PC-9 (cell line): ENCODE measurements around the gene AP2B1. TPM values are rescaled to one million over a fixed set of nuclear protein-coding genes. Genes with fewer than 3 reads are reported as not detected.

Experiments used
- BruUV-seq: library from RNA; stranded (reverse); fragments of 400-500 nt; replicated peaks from 2 replicates; lab custom pipeline; 2021; lab: Mats Ljungman, UMichigan
- CTCF ChIA-PET: fragments of 300-600 bp; sonication (Branson Sonifier 250); formaldehyde crosslinking; loops from one replicate; lab custom pipeline; 2022; ENCODE audit warnings: antibody characterized with exemption; lab: Charles Lee
- POLR2A ChIA-PET: fragments of 300-600 bp; sonication (Branson Sonifier 250); formaldehyde crosslinking; loops from one replicate; lab custom pipeline; 2022; ENCODE audit warnings: antibody characterized with exemption; ENCODE audit not compliant: unreplicated experiment; lab: Charles Lee
- DNase-seq, 2 experiments: peaks; one replicate each; pipeline versions ENCODE4 v3.0.0 to v3.0.0-alpha.2; 2015 to 2022; ENCODE audit warnings: mixed read lengths in 1 of 2
- H2AFZ ChIP-seq: fragments of 200-600 bp; sonication (generic); 2 replicates; pipeline ENCODE4 v1.8.1; 2017; ENCODE audit warnings: antibody characterized with exemption
- H3F3A ChIP-seq: fragments of 200-600 bp; sonication (generic); 2 replicates; pipeline ENCODE4 v1.8.1; 2017; ENCODE audit warnings: antibody characterized with exemption, mild to moderate bottlenecking, low read depth; ENCODE audit not compliant: insufficient read depth
- H3K27ac ChIP-seq: fragments of 200-600 bp; sonication (generic); 2 replicates; pipeline ENCODE4 v1.6.1; 2016; ENCODE audit warnings: mixed run types
- H3K27me3 ChIP-seq: fragments of 200-600 bp; sonication (generic); 2 replicates; pipeline ENCODE4 v1.6.1; 2016; ENCODE audit warnings: low read depth, mixed run types; ENCODE audit not compliant: insufficient read depth
- H3K36me3 ChIP-seq: fragments of 200-600 bp; sonication (generic); 2 replicates; pipeline ENCODE4 v1.6.1; 2016; ENCODE audit warnings: low read depth, mixed run types
- H3K4me1 ChIP-seq: fragments of 200-600 bp; sonication (generic); replicated peaks from 2 replicates; pipeline ENCODE4 v1.6.1; 2016; ENCODE audit warnings: mixed run types; ENCODE audit not compliant: insufficient read depth
- H3K4me2 ChIP-seq: fragments of 200-600 bp; sonication (generic); 2 replicates; pipeline ENCODE4 v1.6.1; 2017; ENCODE audit warnings: mixed run types
- H3K4me3 ChIP-seq: fragments of 200-600 bp; sonication (generic); 2 replicates; pipeline ENCODE4 v1.6.1; 2016; ENCODE audit warnings: mixed run types
- H3K79me2 ChIP-seq: fragments of 200-600 bp; sonication (generic); 2 replicates; pipeline ENCODE4 v1.6.1; 2017; ENCODE audit warnings: low read depth, mixed run types
- H3K9me2 ChIP-seq: fragments of 200-600 bp; sonication (generic); 2 replicates; pipeline ENCODE4 v1.8.1; 2017; ENCODE audit warnings: mild to moderate bottlenecking; ENCODE audit not compliant: insufficient read depth
- H3K9me3 ChIP-seq: fragments of 200-600 bp; sonication (generic); 2 replicates; pipeline ENCODE4 v1.8.1; 2016; ENCODE audit warnings: low read depth; ENCODE audit not compliant: insufficient read depth
- H4K20me1 ChIP-seq: fragments of 200-600 bp; sonication (generic); 2 replicates; pipeline ENCODE4 v1.8.1; 2017; ENCODE audit not compliant: insufficient read depth
- EZH2 ChIP-seq: fragments of 200-600 bp; sonication (generic); IDR thresholded peaks from 2 replicates; pipeline ENCODE4 v1.8.0; 2017; ENCODE audit warnings: antibody characterized with exemption, low read depth
- intact Hi-C: fragments of 100-400 bp; cut with micrococcal nuclease; formaldehyde crosslinking; loops from one replicate; pipeline ENCODE4 v1.10.0; 2022; ENCODE audit not compliant: unreplicated experiment
- total RNA-seq: library from RNA; stranded (reverse); gene quantifications from 2 replicates; pipeline ENCODE4 v1.2.3, GENCODE V29; 2021
- TF ChIP-seq, protein P1 (sequence below): fragments of 200-600 bp; sonication (generic); conservative IDR thresholded peaks from 2 replicates; pipeline ENCODE4 v1.6.1; 2017; ENCODE audit warnings: mixed run types, antibody characterized with exemption, mild to moderate bottlenecking, moderate library complexity

The AP2B1 gene
- total RNA-seq, 1 experiment from 2014 or later = 186 TPM

DNA sequence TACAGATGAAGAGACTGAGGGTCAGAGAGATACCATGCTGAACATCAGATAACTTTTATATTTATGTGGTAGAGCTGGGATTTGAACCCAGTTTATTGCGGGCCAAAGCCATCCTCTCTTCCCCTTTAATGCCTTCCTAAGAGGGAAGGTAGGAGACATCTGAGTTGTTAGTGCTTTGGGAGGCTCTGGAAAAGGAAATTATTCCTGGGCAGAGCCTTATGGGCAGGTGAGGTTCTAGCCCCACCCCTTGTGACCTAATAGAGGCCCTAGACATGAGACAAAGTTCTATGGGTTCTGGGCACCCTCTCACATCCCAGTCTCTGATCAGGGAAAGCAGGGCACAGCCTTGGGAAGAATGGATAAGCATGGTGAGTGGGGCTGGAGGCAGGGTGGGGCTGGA lies 173.5 kb downstream of the AP2B1 start, which contains the start of gene C17orf50:
Gene C17orf50 (plus strand): TSS at position 301 of the 400 bp plus-strand sequence. CDS start 55 bp downstream, at position 356.
- Histone ChIP-seq H4K20me1 (no peaks in the 10 kb centered on the region), H2AFZ (no peak within 1 kb of the TSS), H3K4me1 (no peaks in the 10 kb centered on the region), H3K4me3 (no peak within 1 kb of the TSS), H3K9me3 (no peaks in the 10 kb centered on the region), H3F3A (0 out of 2 replicates have a peak, but pooled peaks cover 3% of the 10 kb centered on the region), H3K27ac (no peak within 1 kb of the TSS), H3K4me2 (no peak within 1 kb of the TSS), H3K79me2 (no peaks in the 10 kb centered on the region), H3K9me2 (no peaks in the 10 kb centered on the region), H3K27me3 (peaks cover 26% of the 10 kb centered on the region; the same call in 1 of the 2 replicates), H3K36me3 (no peaks in the 10 kb centered on the region)
- no peak for DNase-seq
- ChIA-PET POLR2A (no interaction called here), CTCF (no interaction called here)
- intact Hi-C loops = no loop called here
- TF ChIP-seq, protein P1, sequence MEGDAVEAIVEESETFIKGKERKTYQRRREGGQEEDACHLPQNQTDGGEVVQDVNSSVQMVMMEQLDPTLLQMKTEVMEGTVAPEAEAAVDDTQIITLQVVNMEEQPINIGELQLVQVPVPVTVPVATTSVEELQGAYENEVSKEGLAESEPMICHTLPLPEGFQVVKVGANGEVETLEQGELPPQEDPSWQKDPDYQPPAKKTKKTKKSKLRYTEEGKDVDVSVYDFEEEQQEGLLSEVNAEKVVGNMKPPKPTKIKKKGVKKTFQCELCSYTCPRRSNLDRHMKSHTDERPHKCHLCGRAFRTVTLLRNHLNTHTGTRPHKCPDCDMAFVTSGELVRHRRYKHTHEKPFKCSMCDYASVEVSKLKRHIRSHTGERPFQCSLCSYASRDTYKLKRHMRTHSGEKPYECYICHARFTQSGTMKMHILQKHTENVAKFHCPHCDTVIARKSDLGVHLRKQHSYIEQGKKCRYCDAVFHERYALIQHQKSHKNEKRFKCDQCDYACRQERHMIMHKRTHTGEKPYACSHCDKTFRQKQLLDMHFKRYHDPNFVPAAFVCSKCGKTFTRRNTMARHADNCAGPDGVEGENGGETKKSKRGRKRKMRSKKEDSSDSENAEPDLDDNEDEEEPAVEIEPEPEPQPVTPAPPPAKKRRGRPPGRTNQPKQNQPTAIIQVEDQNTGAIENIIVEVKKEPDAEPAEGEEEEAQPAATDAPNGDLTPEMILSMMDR = no peak
- TF ChIP-seq EZH2 = no peak
- no TSS peak for BruUV-seq

DNA sequence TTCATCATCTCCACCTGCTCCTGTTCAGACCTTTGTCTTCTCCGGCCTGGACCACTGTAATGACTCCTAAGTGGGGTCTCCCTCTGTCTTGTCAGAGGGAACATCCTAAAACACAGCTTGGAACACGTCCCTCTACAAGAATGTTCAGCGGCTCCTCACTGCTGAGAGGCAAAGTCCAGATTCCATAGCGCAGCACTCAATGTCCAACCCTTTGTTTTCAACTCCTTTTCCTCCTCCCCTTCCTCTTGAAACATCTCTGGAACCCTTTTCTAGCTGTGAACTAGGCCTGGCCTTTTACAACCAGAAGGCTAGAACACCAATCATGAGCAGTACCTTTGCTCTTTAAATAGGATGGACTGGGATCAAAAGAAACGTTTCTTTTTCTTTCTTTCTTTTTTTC lies 174.5 kb downstream of the AP2B1 start:
- BruUV-seq = no TSS peak

DNA sequence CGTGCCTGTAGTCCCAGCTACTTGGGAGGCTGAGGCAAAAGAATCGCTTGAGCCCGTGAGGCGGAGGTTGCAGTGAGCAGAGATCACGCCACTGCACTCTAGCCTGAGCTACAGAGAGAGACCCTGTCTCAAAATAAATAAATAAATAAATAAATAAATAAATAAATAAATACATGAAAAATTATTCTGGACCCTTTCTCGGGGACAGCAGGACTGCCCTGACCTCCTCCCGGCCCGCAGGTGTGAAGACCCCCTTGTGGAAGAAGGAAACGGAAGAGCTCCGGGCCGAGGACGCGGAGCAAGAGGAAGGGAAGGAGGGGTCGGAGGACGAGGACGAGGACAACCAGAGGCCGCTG lies 176.6 kb downstream of the AP2B1 start:
- Histone ChIP-seq H3F3A (0 out of 2 replicates have a peak, but pooled peaks cover 3% of the 10 kb centered on the region), H3K4me3 (no peak overlapping the region; the same call in 1 of the 2 replicates), H3K79me2 (no peaks in the 10 kb centered on the region), H3K27me3 (peaks cover 45% of the 10 kb centered on the region), H3K9me2 (no peaks in the 10 kb centered on the region), H3K9me3 (no peaks in the 10 kb centered on the region), H3K36me3 (no peaks in the 10 kb centered on the region), H4K20me1 (no peaks in the 10 kb centered on the region), H3K4me2 (peak overlapping the region; percentile 80), H3K27ac (no peak overlapping the region), H2AFZ (no peak overlapping the region), H3K4me1 (no peaks in the 10 kb centered on the region)
- ChIA-PET CTCF (interaction anchor here (0.6 to 1.9 kb wide), 8 partner anchors 24 to 212 kb away, joined by 3 to 19 read pairs (median 4); partner anchors contain the start of gene TAF15), POLR2A (interaction anchor here (0.6 to 0.7 kb wide), 2 partner anchors 17 to 24 kb away, joined by 7 read pairs; no protein-coding TSS in a partner anchor)
- no peak for DNase-seq
- BruUV-seq = no TSS peak
- intact Hi-C loops = loop anchor here (1.0 kb wide), 1 partner anchor 46 kb away; the partner anchor contains the start of gene TAF15
- TF ChIP-seq, protein P1 = no peak
- no peak for TF ChIP-seq EZH2

More for the DNA sequence above, 174.5 kb downstream of the AP2B1 start:
- no peaks in the 10 kb centered on the region for H3K79me2 ChIP-seq
- DNase-seq = no peak
- H2AFZ ChIP-seq = no peak overlapping the region
- H4K20me1 ChIP-seq = no peaks in the 10 kb centered on the region
- H3K36me3 ChIP-seq = no peaks in the 10 kb centered on the region
- H3F3A ChIP-seq = 0 out of 2 replicates have a peak, but pooled peaks cover 3% of the 10 kb centered on the region
- CTCF ChIA-PET = no interaction called here
- POLR2A ChIA-PET = interaction anchor here (0.7 kb wide), 1 partner anchor 737 kb away, joined by 3 read pairs; no protein-coding TSS in a partner anchor
- H3K4me3 ChIP-seq = no peak overlapping the region
- intact Hi-C loops = no loop called here
- H3K9me3 ChIP-seq = no peaks in the 10 kb centered on the region
- no peak overlapping the region for H3K27ac ChIP-seq
- TF ChIP-seq, protein P1 = no peak
- TF ChIP-seq EZH2 = no peak
- no peaks in the 10 kb centered on the region for H3K9me2 ChIP-seq
- H3K4me2 ChIP-seq = no peak overlapping the region
- H3K4me1 ChIP-seq = no peaks in the 10 kb centered on the region
- H3K27me3 ChIP-seq = peaks cover 28% of the 10 kb centered on the region; the same call in 1 of the 2 replicates
